Erythroblast (primary cell): ENCODE results near the gene FXYD2.

Source experiments
- GATA1 ChIP-seq: IDR thresholded peaks from 2 replicates; pipeline ENCODE4 v1.6.1; 2011; ENCODE audit warnings: low read depth, mild to moderate bottlenecking, control low read depth, low read length, moderate library complexity
- POLR2A ChIP-seq: IDR thresholded peaks from 2 replicates; pipeline ENCODE4 v1.6.1; 2011; ENCODE audit warnings: mild to moderate bottlenecking, low read length

DNA sequence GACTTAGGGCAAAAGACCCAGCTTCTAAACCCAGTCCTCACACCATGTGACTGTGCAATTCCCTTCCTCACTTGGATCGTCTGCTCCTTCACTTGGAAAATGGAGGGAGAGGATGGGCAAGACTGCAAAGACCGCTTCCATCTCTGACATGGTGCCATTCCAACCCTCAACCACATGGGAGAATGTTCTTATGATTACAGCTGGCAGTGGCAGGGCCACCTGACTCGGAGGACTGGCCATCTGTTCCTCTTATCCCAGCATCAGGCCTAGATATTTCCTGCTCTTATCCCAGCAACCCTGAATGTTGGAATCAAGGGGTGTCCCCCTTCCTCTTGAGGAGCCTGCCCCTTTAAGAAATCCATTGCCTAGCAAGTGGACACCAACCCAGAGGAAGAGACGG lies 42.9 kb downstream of the FXYD2 start:
- TF ChIP-seq POLR2A: no peak
- no peak for TF ChIP-seq GATA1
